NOMO-1 treated with DMSO at 0.1 percent for 48 hours (cell line): ENCODE measurements around the gene NBPF11.
"Not testable (repeated sequence)": the region's sequence is repeated elsewhere in the genome, so short reads cannot be mapped to it uniquely, and the experiment has no call there.

Experiments used
- DNase-seq: peaks from one replicate; lab custom pipeline; 2025; ENCODE audit not compliant: unreplicated experiment; lab: John Stamatoyannopoulos, UW

NBPF11 gene

DNA sequence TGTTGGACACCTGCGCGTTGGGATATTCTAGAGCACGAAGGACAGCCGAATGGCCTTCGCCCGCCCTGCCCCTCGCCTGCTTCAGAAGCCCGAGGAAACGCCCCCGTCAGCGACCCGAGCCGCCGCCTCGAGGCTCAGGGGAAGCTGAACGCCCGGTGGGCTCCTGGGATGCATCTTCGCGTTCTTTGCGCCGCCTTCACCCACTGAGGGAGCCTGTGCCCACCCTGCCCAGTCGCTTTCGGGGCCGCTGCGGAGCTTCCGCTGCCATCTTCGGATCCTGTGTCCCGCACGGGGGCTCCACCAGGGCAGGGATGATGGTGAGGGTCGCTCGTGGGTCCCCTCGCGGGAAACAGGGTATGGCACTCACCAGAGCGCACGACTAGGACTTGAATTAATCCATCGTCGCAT is 91.8 kb downstream of the NBPF11 start:
- DNase-seq = not testable (repeated sequence)

DNA sequence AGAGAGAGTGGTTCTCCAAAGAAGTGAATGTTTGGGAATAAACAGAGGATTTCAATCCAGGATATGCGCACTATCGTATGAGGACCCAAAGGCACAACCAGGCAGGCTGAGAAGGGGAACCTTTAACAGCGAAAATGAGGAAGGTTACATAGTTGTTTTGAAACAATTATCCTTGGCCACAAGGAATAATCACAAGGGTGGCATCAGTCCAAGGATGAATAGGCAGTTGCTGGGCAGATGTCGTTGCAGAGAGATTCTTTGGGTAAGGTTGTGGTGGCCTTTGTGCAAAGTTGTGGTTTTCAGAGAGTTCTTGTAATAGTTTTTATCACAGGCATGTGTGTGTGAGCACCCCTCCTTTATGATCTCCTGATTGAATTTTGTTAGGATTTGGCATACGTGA is 94.7 kb downstream of the NBPF11 start:
- peak; percentile 71 for DNase-seq
